GM18520 (cell line): ENCODE results near the gene RAB11FIP4.

ENCODE experiments used
- ATAC-seq: cut with Tn5 transposase; IDR thresholded peaks from one replicate; pipeline ENCODE4 v1.9.1; 2021; ENCODE audit not compliant: unreplicated experiment

The RAB11FIP4 gene

DNA sequence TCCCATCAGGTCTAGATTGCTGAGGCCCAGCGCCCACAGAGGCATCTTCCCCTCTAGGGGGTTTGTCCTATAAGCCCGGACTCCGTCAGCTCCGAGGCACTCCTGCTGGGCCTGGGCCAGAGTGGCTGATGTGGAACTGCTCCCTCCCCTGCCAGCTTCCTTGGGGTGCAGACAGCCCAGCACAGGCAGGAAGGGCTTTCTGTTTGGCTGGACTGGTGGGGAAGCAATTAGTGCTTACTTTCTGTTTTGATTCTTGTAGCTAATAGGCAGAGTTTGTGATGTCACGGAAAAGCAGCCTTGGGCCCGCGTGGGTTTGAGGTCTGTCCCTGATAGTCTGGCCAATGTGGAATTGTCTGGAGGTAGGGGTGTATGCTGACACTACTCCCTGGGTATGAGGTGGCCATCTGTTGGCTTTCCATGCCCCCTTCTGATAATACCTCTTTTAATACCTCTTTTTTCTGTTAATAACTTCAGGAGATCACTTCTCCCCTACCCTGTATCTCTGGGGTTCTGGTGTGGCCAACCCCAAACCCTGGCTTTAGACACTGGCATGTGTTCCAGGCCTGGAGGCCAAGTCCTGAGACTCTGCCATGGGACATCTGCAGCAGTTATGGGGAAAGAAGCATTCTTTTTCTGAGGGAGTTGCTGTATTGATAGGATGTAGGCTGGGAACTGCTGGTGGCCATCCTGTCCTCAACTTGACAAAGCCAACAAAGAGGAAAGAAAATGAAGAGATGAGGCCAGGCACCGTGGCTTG lies 190.9 kb downstream of the RAB11FIP4 start:
- ATAC-seq: no peak

DNA sequence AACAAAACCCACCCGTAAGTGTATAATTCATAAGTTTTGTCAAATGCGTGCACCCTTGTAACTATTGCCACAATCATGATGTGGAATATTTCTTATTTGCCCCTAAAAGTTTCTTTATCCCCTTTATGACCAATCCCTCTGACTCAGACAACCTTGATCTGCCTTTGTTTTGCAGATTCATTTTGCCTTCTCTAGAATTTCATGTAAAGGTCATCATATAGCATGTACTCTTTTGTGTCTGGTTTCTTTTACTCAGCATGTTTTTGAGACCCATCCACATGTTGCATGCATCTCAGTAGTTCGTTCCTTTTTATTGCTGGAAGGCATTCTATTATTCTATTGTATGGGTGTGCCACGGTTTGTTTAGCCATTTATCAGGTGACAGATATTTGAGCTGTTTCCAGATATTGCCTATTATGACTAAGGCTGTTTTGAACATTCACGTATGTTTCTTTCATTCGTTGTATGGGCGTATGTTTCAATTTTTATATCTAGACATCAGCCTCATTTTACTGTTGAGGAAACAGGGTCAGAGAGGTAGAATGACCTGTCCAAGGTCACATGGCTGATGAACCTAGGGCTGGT lies 192.4 kb downstream of the RAB11FIP4 start:
- ATAC-seq: no peak

DNA sequence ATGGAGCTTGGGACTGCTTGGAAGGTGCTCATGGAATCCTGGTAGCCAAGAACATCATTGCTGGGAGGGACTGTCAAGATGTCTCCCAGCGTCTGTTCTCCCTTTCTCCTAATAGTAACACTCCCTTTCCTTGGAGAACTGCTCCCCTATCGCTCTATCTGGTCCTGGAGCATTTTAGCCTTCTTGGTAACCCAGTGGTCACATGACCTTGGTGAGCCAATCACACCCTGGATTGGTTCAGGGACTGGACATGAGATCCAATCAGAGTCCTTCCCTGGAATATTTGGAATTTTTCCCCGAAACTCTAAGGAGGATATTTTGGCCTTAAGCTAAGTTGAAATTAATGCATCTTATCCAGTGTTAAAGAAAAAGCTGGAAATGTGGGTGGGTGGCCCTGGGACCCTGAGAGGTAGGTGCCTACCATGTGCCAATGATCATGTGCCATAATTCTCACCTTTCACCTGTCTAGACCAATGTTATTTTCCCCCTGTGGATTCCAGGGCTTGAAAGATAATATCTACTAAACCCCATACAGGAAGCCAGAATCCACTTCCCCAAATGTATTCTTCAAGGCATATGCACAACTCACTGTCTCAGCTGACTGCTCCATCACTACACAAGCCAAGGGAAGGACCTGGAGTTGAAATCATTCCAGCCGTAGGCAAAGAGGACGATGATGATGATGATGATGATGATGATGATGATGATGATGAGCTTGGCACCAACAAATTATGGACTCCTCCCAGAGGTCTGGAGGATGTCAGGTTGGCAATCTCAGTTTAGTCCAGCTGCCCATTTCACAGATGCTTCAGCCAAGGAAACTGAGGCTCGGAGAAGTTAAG lies 193.2 kb downstream of the RAB11FIP4 start:
- ATAC-seq: no peak

DNA sequence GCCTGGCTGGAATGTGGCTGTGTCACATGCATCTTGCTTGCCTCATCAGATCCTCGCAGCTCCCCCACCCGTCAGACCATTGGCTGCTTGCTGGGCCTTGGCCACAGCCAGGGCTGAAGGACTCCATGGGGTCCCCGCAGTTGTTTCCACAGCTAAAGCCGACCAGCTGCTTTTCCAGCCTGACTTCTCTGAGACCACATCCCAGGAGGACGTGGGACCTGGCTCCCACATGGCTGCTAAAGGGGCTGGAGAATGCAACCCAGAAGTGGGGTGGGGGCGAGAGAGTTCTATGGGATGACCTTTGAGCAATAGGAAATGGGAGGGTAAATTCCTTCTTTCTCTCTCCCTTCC lies 193.8 kb downstream of the RAB11FIP4 start:
- no peak for ATAC-seq

DNA sequence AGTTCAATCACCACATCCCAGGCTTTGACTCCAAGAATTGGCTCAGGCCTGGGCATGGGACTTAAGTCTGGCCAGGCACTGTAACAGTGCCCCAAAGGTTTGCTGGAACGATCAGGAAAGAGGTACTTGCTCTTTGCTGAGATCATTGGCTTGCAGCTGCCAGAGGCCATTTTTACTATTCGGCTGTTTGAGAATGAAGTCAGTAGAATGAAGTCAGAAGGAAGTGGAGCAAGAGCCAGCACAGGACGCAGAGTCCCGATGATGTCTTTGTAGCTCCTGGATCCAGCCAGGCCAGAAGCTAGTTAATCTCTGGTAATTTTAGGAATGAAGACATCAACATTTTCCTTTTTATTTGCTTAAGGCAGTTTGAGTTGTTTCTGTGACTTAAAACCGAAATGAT lies 195.5 kb downstream of the RAB11FIP4 start:
- ATAC-seq: no peak

DNA sequence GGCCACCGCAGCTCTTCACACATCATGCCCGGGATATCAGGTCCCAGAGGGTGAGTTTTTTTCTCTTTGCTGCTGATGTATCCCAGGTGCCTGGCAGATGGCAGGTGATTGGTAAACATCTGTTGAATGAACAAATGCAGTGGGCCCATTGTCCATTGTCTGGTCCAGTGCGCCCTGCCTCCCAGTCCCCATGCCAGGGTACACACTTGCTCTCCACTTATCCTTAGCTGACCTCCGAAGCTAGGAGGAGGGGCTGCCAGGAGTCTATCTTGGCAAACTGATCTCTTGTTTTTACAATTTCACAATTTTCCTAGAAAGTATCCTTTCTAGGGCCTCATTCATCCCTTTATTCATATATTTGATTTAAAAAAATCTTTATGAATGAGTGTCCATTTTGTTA lies 196.0 kb downstream of the RAB11FIP4 start:
- ATAC-seq: no peak
